IgD-negative memory B cell (primary cell): ENCODE measurements around the gene SLC43A1. TPM values are rescaled to one million over a fixed set of nuclear protein-coding genes. Genes with fewer than 3 reads are reported as not detected.
A peak's percentile ranks its signal among the peaks of the same experiment; 100 is the strongest.

Source experiments
- H3K27ac Mint-ChIP-seq, 3 donors: one replicate each; pipeline ENCODE4 v1.8.0; 2020 to 2022; ENCODE audit warnings: mild to moderate bottlenecking in 3 of 3, mixed read lengths in 3 of 3, moderate library complexity in 1 of 3
- H3K27me3 Mint-ChIP-seq: one replicate; pipeline ENCODE4 v1.8.0; 2021; ENCODE audit warnings: mixed read lengths
- H3K36me3 Mint-ChIP-seq: one replicate; pipeline ENCODE4 v1.8.0; 2020; ENCODE audit warnings: mild to moderate bottlenecking, mixed read lengths
- H3K4me1 Mint-ChIP-seq, 3 donors: one replicate each; pipeline ENCODE4 v1.8.0; 2020 to 2022; ENCODE audit warnings: mixed read lengths in 3 of 3, mild to moderate bottlenecking in 1 of 3
- H3K4me3 Mint-ChIP-seq, 4 donors: one replicate each; pipeline ENCODE4 v1.8.0; 2020 to 2022; ENCODE audit warnings: mild to moderate bottlenecking in 4 of 4, mixed read lengths in 4 of 4, moderate library complexity in 3 of 4
- H3K9me3 Mint-ChIP-seq, 3 donors: one replicate each; pipeline ENCODE4 v1.8.0; 2020 to 2021; ENCODE audit warnings: mixed read lengths in 3 of 3, mild to moderate bottlenecking in 1 of 3
- polyA plus RNA-seq: library from polyadenylated mRNA; unstranded; fragments of 300-500 nt; fragmentation: Illumina TruSeq; gene quantifications from one replicate; pipeline ENCODE4 v1.2.3, GENCODE V29; 2021

Gene SLC43A1
- polyA plus RNA-seq, result 7.2 TPM

GRCh38 chr11:57515332-57516060, at the start of gene SLC43A1:
SLC43A1 (minus strand) TSS chr11:57515702; CDS start chr11:57514111, 1,591 bp downstream.
- Mint-ChIP-seq H3K4me1 (peaks cover 6 to 20% (median 15%) of the 10 kb centered on the region in 3 donors), H3K4me3 (peak within 1 kb of the TSS; percentile 88 to 99 (median 98)), H3K27me3 (no peaks in the 10 kb centered on the region), H3K27ac (peak within 1 kb of the TSS; percentile 3 to 93 (median 53)), H3K36me3 (no peaks in the 10 kb centered on the region), H3K9me3 (peaks cover 0 to 2% (median 0%) of the 10 kb centered on the region in 3 donors)

DNA sequence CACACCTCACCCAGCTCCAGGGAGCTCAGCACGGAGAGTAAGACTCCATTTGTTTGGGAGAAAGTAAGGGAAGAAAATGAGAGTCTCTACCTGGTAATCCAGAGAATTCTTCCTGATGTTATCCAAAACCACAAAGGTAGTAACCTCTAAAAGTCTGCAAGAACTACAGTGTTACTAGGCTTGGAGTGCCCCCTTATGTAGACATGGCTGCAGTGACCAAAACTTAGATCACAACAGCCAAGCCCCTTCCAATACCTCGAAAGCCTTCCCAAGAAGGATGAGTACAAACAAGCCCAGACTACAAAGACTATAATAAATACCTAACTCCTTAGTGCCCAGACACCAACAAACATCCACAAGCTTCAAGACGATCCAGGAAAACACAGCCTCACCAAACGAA, 47.1 kb upstream of the SLC43A1 start:
- Mint-ChIP-seq H3K4me1 (peaks cover 20 to 33% (median 30%) of the 10 kb centered on the region in 3 donors), H3K27me3 (no peaks in the 10 kb centered on the region), H3K9me3 (no peaks in the 10 kb centered on the region), H3K27ac (peak overlapping the region in 1 of 3 donors; percentile 67), H3K4me3 (peak overlapping the region in 1 of 4 donors; percentile 54), H3K36me3 (peaks cover 3% of the 10 kb centered on the region)

GRCh38 chr11:57560146-57560545, 44.6 kb upstream of the SLC43A1 start:
- Mint-ChIP-seq H3K4me1 (peaks cover 9 to 24% (median 22%) of the 10 kb centered on the region in 3 donors), H3K27me3 (no peaks in the 10 kb centered on the region), H3K36me3 (peaks cover 3% of the 10 kb centered on the region), H3K9me3 (no peaks in the 10 kb centered on the region), H3K27ac (no peak overlapping the region), H3K4me3 (no peak overlapping the region)

- Mint-ChIP-seq H3K36me3 (peaks cover 5% of the 10 kb centered on the region), H3K4me3 (no peak overlapping the region), H3K9me3 (no peaks in the 10 kb centered on the region), H3K4me1 (peaks cover 2 to 5% (median 4%) of the 10 kb centered on the region in 3 donors), H3K27ac (no peak overlapping the region), H3K27me3 (no peaks in the 10 kb centered on the region)
Observed at GRCh38 chr11:57556041-57556440, 40.5 kb upstream of the SLC43A1 start.

DNA sequence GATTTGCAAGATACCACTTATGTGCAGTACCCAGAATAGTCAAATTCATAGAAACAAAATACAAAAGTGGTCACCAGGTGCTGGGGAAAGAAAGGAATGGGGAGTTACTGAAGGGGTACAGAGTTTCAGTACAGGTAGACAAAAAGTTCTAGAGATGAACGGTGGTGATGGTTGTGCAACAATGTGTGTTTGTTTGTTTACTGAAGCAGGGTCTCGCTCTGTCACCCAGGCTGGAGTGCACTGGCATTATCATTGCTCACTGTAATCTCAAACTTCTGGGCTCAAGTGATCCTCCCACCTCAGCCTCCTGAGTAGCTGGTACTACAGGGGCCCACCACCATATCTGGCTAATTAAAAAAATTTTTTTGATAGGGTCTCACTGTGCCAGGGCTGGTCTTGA, 39.9 kb upstream of the SLC43A1 start:
- H3K9me3 Mint-ChIP-seq, result no peaks in the 10 kb centered on the region
- no peaks in the 10 kb centered on the region for H3K27me3 Mint-ChIP-seq
- peaks cover 5% of the 10 kb centered on the region for H3K36me3 Mint-ChIP-seq
- H3K4me3 Mint-ChIP-seq, result no peak overlapping the region
- H3K27ac Mint-ChIP-seq, result peak overlapping the region in 1 of 3 donors; percentile 81
- peaks cover 2 to 4% (median 3%) of the 10 kb centered on the region in 3 donors for H3K4me1 Mint-ChIP-seq

DNA sequence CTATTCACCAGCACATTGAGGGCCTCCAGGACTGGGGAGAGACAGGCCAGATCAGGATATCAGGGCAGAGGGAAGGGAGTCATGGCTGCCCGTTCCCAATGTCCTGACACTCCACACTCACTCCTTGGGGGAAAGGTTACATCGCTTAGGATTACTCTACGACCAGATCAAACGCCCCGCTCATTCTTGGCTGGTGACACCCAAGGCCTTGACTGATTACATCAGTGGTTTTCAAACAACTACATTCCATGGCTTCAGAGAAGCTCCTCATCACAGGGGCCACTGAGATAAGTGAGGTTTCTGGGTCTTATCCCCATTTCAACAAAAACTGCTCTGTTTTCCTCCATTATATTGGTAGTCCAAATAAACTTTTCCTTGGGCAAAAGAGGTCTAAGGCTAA, 37.0 kb upstream of the SLC43A1 start:
- no peaks in the 10 kb centered on the region for H3K9me3 Mint-ChIP-seq
- peaks cover 7 to 13% (median 13%) of the 10 kb centered on the region in 3 donors for H3K4me1 Mint-ChIP-seq
- H3K36me3 Mint-ChIP-seq, result peaks cover 4% of the 10 kb centered on the region
- H3K27me3 Mint-ChIP-seq, result no peaks in the 10 kb centered on the region
- no peak overlapping the region for H3K27ac Mint-ChIP-seq
- H3K4me3 Mint-ChIP-seq, result peak overlapping the region in 1 of 4 donors; percentile 47

- no peaks in the 10 kb centered on the region for H3K9me3 Mint-ChIP-seq
- H3K4me3 Mint-ChIP-seq, result no peak overlapping the region
- peaks cover 4% of the 10 kb centered on the region for H3K36me3 Mint-ChIP-seq
- peaks cover 7 to 16% (median 15%) of the 10 kb centered on the region in 3 donors for H3K4me1 Mint-ChIP-seq
- no peaks in the 10 kb centered on the region for H3K27me3 Mint-ChIP-seq
- no peak overlapping the region for H3K27ac Mint-ChIP-seq
Observed at GRCh38 chr11:57551941-57552340, 36.4 kb upstream of the SLC43A1 start.

GRCh38 chr11:57549983-57550382, 34.5 kb upstream of the SLC43A1 start:
- H3K9me3 Mint-ChIP-seq, result no peaks in the 10 kb centered on the region
- H3K36me3 Mint-ChIP-seq, result peaks cover 4% of the 10 kb centered on the region
- peak overlapping the region in 2 of 3 donors; percentile 28 to 62 for H3K27ac Mint-ChIP-seq

DNA sequence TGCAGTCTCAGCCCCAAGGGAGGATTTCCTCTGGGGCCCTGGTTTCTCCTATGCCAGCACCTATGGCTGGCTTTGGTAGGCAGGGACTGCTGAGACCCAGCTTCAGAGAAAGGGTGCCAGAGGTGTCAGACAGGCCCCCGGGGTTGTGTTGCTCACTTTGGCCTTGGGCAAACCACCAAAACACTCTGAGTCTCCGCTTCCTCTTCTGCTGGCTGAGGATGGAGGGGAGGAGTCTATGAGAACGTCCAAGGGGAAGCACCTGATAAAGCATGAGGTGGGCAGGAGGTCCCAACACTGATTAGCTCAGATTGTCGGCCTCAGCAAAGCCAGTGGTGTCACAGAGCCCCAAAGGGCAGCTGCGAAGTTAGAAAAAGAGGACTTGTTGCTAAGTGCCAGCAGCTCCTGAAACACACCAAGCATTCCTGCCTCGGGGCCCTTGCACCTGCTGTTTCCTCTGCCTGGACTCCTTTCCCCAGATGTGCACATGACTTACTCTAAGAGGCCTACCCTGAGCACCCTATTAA, 32.4 kb upstream of the SLC43A1 start:
- no peaks in the 10 kb centered on the region for H3K9me3 Mint-ChIP-seq
- H3K36me3 Mint-ChIP-seq, result peaks cover 3% of the 10 kb centered on the region
- peaks cover 7 to 15% (median 14%) of the 10 kb centered on the region in 3 donors for H3K4me1 Mint-ChIP-seq
- peak overlapping the region in 1 of 4 donors; percentile 39 for H3K4me3 Mint-ChIP-seq
- H3K27me3 Mint-ChIP-seq, result no peaks in the 10 kb centered on the region
- H3K27ac Mint-ChIP-seq, result peak overlapping the region; percentile 74 to 94 (median 84)

More at GRCh38 chr11:57549983-57550382, 34.5 kb upstream of the SLC43A1 start:
- no peaks in the 10 kb centered on the region for H3K27me3 Mint-ChIP-seq
- no peak overlapping the region for H3K4me3 Mint-ChIP-seq
- H3K4me1 Mint-ChIP-seq, result peaks cover 7 to 14% (median 13%) of the 10 kb centered on the region in 3 donors

- Mint-ChIP-seq H3K36me3 (peaks cover 2% of the 10 kb centered on the region), H3K27ac (peak overlapping the region; percentile 74 to 94 (median 84))
Observed at GRCh38 chr11:57546869-57547475, 31.5 kb upstream of the SLC43A1 start.

DNA sequence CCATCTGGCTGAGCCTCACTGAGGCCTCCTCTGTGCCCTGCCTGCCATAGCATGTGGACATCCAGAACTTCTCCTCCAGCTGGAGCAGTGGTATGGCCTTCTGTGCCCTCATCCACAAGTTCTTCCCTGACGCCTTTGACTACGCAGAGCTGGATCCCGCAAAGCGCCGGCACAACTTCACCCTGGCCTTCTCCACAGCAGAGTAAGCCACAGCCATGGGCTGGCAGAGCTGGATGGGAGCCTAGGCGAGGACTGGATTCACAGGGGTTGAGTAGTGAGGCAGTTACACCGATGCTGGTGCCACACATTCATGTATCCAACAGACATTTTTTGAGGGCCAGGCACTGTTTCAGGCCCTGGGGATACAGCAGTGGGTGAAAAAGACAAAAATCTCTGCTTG, 30.9 kb upstream of the SLC43A1 start:
- Mint-ChIP-seq H3K27me3 (no peaks in the 10 kb centered on the region), H3K36me3 (peaks cover 2% of the 10 kb centered on the region), H3K4me1 (peaks cover 7 to 15% (median 14%) of the 10 kb centered on the region in 3 donors), H3K9me3 (no peaks in the 10 kb centered on the region), H3K4me3 (no peak overlapping the region), H3K27ac (peak overlapping the region; percentile 16 to 71 (median 35))

More at GRCh38 chr11:57546869-57547475, 31.5 kb upstream of the SLC43A1 start:
- Mint-ChIP-seq H3K27me3 (no peaks in the 10 kb centered on the region), H3K4me1 (peaks cover 7 to 15% (median 14%) of the 10 kb centered on the region in 3 donors), H3K9me3 (no peaks in the 10 kb centered on the region), H3K4me3 (no peak overlapping the region)

DNA sequence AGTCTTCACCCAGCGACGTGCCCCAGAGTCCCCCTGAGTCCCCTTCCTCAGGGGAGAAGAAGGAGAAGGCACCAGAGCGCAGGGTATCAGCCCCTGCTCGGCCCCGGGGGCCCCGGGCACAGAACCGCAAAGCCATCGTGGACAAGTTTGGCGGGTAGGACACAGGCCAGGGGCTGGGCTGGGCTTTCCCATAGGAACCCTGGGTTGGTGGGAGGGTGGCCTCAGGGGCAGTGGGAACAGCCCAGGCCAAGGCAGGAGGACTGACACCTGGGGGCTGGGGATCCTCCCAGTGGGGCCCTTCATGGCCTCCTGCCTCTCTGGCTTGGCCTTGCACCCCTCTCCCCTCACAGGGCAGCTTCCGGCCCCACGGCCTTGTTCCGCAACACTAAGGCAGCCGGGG, 30.4 kb upstream of the SLC43A1 start:
- Mint-ChIP-seq H3K4me3 (peak overlapping the region in 1 of 4 donors; percentile 70), H3K36me3 (peaks cover 2% of the 10 kb centered on the region), H3K9me3 (no peaks in the 10 kb centered on the region), H3K4me1 (peaks cover 7 to 15% (median 14%) of the 10 kb centered on the region in 3 donors), H3K27me3 (no peaks in the 10 kb centered on the region), H3K27ac (no peak overlapping the region)

GRCh38 chr11:57544566-57544965, 29.1 kb upstream of the SLC43A1 start:
- Mint-ChIP-seq H3K4me1 (peaks cover 7 to 14% (median 12%) of the 10 kb centered on the region in 3 donors), H3K27me3 (no peaks in the 10 kb centered on the region)

GRCh38 chr11:57543593-57543992, 28.1 kb upstream of the SLC43A1 start:
- Mint-ChIP-seq H3K36me3 (no peaks in the 10 kb centered on the region), H3K4me1 (peaks cover 7 to 12% (median 10%) of the 10 kb centered on the region in 3 donors), H3K9me3 (no peaks in the 10 kb centered on the region), H3K27ac (peak overlapping the region in 1 of 3 donors; percentile 39), H3K4me3 (no peak overlapping the region), H3K27me3 (no peaks in the 10 kb centered on the region)

More at GRCh38 chr11:57544566-57544965, 29.1 kb upstream of the SLC43A1 start:
- Mint-ChIP-seq H3K27ac (no peak overlapping the region), H3K9me3 (no peaks in the 10 kb centered on the region), H3K4me3 (no peak overlapping the region), H3K36me3 (no peaks in the 10 kb centered on the region)

GRCh38 chr11:57542582-57542981, 27.1 kb upstream of the SLC43A1 start:
- no peak overlapping the region for H3K4me3 Mint-ChIP-seq
- no peaks in the 10 kb centered on the region for H3K27me3 Mint-ChIP-seq
- no peak overlapping the region for H3K27ac Mint-ChIP-seq
- no peaks in the 10 kb centered on the region for H3K9me3 Mint-ChIP-seq
- no peaks in the 10 kb centered on the region for H3K36me3 Mint-ChIP-seq
- peaks cover under 1 to 5% (median 5%) of the 10 kb centered on the region in 3 donors for H3K4me1 Mint-ChIP-seq
